HUDEP-2 (cell line): Measurements from ENCODE around the gene MRPL12.
"Not testable (repeated sequence)": the region's sequence is repeated elsewhere in the genome, so short reads cannot be mapped to it uniquely, and the experiment has no call there.

Experiments
- DNase-seq, 76 experiments: peaks; one replicate each; lab custom pipeline; 2025; ENCODE audit not compliant: unreplicated experiment in 76 of 76; lab: John Stamatoyannopoulos, UW

The MRPL12 gene

DNA sequence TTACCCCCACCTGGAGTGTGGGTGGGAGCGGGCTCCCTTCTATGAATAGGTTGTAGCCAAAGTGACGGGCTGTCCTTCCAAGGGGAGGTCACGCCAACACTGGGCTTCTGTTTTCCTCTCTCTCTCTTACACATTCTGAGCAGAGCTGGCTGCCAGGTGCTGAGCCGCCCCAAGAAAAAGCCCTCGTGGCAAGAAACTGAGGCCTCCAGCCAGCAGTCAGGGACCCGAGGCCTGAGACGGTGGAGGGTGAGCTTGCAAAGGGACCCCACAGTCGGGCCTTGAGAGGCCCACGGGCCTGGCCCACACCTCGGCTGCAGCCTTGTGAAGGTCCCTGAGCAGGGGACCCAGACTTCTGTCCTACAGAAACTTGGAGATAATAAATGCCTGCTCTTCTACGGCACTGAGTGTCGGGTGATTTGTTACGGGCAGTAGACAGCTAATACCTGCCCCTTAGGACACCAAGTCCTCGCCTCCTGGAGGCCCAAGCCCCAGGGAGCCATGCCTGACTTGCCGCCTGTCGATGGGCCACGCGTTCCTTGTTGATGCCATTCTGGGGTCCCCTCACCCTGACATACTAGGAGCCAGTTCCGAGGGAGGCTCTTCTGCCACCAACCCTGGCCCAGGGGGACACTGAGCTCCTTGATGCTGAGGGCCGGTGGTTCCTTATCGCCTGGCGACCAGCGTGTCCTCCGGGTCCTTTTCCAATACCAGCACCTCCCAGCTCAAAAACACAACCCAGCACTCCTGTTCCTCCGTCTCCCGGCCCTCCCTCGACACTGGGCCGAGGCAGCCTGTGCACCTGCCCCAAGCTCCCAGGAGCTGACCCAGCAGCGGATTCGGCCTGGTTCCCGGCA lies 35.0 kb downstream of the MRPL12 start:
- no peak for DNase-seq

DNA sequence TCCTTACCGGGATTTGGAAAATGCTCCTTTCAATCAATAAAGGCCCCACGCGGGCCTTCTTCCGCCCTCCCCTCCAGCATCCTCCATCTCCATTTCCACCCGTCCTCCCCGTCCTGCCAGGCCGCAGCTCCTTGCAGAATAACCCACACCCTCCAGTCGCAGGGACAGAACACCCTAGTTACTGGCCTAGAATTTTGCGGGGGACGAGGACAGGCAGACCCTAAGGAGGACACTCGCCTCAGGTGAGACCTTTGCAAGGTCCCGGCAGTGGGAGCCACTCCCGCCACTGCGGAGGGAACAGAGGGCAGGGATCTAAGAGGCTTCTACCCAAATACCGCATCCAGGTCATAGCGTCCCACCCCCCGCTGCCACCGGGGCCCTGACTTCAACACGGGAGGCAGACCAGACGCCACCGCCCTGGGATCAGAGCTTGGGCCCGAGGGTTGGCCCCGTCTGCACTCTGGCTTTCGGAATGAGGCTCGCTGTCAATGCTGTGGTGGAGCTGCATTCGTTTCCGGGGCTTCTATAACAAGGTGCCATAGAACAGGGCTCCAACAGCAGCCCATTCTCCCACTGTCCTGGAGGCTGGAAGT lies 35.7 kb downstream of the MRPL12 start:
- no peak for DNase-seq

DNA sequence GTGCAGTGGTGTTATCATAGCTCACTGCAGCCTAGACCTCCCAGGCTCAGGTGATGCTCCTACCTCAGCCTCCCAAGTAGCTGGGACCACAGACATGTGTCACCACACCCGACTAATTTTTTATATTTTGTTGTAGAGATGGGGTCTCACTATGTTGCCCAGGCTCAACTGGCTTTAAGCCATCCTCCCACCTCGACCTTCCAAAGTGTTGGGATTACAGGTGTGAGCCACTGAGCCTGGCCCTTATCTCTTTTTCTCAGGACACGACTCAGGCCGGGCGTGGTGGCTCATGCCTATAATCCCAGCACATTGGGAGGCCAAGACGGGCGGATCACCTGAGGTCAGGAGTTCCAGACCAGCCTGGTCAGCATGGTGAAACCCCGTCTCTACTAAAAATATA lies 36.4 kb downstream of the MRPL12 start:
- DNase-seq: not testable (repeated sequence)

DNA sequence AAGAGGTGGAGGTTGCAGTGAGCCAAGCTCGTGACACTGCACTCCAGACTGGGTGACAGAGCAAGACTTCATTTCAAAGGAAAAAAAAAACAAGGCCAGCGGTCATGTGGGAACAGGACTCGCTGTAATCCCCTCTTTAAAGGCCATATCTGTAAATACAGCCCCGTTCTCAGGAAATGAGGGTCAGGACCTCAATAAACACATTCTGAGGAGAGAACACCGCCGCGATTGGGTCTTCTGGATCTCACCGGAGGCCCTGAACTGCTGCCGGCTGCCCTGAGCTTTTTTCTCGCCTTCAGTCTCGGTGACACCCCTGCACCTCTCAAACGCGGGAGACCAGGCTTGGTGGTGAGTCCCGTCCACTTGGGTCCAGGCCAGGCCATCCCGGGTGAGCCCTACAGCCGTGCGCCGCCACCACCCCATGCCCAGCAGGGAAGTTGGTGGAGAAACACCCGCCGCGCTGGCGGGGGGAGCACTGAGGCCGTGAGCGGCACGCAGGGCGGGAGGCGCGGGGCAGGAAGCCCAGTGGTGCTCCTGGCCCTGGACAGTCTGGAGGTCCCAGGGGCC lies 37.3 kb downstream of the MRPL12 start:
- no peak for DNase-seq

DNA sequence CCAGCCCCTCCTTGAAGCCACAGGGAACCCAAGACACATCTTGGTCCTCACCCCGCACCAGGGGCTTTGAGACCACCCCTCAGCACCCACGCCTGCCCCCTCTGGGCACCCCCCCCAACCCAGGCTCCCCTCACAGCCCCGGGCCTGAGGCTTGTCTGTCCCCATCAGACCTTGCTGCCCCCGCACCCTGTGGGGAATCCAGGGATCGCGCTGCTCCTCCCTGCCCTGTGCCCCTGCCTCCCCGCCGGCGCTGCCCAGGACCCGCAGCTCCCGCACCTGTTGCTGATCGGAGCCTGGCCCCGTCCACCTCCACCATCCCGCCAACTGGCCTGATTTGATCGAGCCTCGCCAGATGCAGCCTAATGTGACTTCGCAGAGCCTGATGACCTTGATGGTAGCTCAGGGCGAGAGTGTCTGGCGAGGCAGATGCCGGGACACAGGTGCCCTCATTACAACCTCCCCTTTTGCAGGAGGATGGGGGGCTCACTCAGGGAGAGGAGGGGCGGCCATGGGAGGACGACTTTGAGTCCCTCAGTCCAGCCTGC lies 38.0 kb downstream of the MRPL12 start:
- DNase-seq: no peak

DNA sequence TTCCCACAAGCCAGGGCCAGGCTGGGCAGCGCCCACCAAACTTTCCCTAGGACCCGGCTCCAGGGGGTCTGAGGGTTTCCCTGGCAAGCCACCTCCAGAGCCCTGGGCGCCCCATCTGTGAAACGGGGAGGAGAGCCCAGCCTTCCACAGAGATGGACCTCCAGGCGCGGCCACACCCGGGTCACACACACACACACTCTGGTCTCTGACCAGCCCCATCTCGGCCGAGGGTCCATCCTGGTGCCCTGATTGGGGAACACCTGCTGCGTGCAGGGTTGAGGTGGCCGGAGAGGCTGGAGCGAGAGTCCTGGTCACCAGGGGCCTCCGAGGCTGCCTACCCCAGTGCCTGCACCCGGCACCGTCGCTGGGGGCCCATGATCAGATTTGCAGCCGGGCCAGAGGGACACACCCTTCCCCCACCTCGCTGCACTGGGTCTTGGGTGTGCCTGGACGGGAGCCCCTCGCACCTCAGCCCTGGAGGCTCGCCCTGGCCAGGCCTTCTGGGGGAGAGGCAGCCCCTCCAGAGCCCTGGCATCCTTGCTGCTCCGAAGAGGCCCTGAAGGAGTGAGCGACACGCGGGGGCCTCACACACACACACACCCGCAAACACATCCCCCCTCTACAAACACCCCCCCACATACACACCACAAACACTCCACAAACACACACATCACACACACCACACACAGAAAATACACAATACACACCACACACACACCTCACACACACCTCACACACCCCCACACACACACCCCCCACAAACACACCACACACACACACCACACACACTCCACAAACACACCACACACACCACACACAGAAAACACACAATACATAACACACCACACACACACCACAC lies 38.7 kb downstream of the MRPL12 start:
- peak in 18 of 76 experiments; percentile 6 to 41 (median 16) for DNase-seq
